ENCODE results near the gene SPTAN1. TPM values are rescaled to one million over a fixed set of nuclear protein-coding genes. Genes with fewer than 3 reads are reported as not detected.

Gene SPTAN1
- total RNA-seq, 1 experiment from 2014 or later: 408 TPM

- H3K27ac Mint-ChIP-seq (ENCODE audit: unreplicated experiment): peak overlapping the region; percentile 26
- CTCF ChIA-PET: no interaction called here
- peaks cover 9% of the 10 kb centered on the region for H3K36me3 ChIP-seq (ENCODE audit: control insufficient read depth, insufficient read depth, low read length)
Observed at GRCh38 chr9:128633057-128633456, 80.7 kb downstream of the SPTAN1 start.

GRCh38 chr9:128633601-128634000 lies 81.2 kb downstream of the SPTAN1 start:
- H3K9me3 ChIP-seq: no peaks in the 10 kb centered on the region
- DNase-seq: no peak
- no peaks in the 10 kb centered on the region for H3K27me3 ChIP-seq (replicated peaks; ENCODE audit: control insufficient read depth, insufficient read depth, low read length)
- H3K4me3 ChIP-seq (ENCODE audit: low read depth, low read length): no peak overlapping the region
- Mint-ChIP-seq H3K4me3 (ENCODE audit: unreplicated experiment) (no peak overlapping the region), H3K36me3 (ENCODE audit: insufficient read depth, unreplicated experiment) (peaks cover 93% of the 10 kb centered on the region), H3K4me1 (ENCODE audit: low read depth, unreplicated experiment) (peaks cover 12% of the 10 kb centered on the region), H3K9me3 (ENCODE audit: unreplicated experiment) (no peaks in the 10 kb centered on the region), H3K27ac (ENCODE audit: unreplicated experiment) (peak overlapping the region; percentile 95), H3K27me3 (ENCODE audit: insufficient read depth, unreplicated experiment) (no peaks in the 10 kb centered on the region)
- POLR2A ChIA-PET: no interaction called here
- H3K4me1 ChIP-seq: peaks cover 26% of the 10 kb centered on the region
- TF ChIP-seq CTCF (IDR thresholded peaks at IDR 0.05; ENCODE audit: insufficient read depth in 1 of 2, low read depth in 1 of 2, low read length in 1 of 2, severe bottlenecking in 1 of 2, unreplicated experiment in 1 of 2): no peak
- CTCF ChIA-PET: no interaction called here
- peaks cover 9% of the 10 kb centered on the region for H3K36me3 ChIP-seq (ENCODE audit: control insufficient read depth, insufficient read depth, low read length)
- TSS peak; percentile 49 for BruUV-seq (replicated peaks)
- intact Hi-C loops (cut with micrococcal nuclease; ENCODE audit: unreplicated experiment): no loop called here

More at GRCh38 chr9:128633057-128633456, 80.7 kb downstream of the SPTAN1 start:
- Mint-ChIP-seq H3K9me3 (ENCODE audit: unreplicated experiment) (no peaks in the 10 kb centered on the region), H3K27me3 (ENCODE audit: insufficient read depth, unreplicated experiment) (no peaks in the 10 kb centered on the region), H3K4me3 (ENCODE audit: unreplicated experiment) (no peak overlapping the region), H3K4me1 (ENCODE audit: low read depth, unreplicated experiment) (peaks cover 13% of the 10 kb centered on the region), H3K36me3 (ENCODE audit: insufficient read depth, unreplicated experiment) (peaks cover 93% of the 10 kb centered on the region)
- DNase-seq: no peak
- BruUV-seq (replicated peaks): TSS peak; percentile 93
- Histone ChIP-seq H3K27me3 (replicated peaks; ENCODE audit: control insufficient read depth, insufficient read depth, low read length) (no peaks in the 10 kb centered on the region), H3K4me3 (ENCODE audit: low read depth, low read length) (no peak overlapping the region), H3K4me1 (peaks cover 26% of the 10 kb centered on the region), H3K9me3 (no peaks in the 10 kb centered on the region)
- no peak for TF ChIP-seq CTCF (IDR thresholded peaks at IDR 0.05; ENCODE audit: insufficient read depth in 1 of 2, low read depth in 1 of 2, low read length in 1 of 2, severe bottlenecking in 1 of 2, unreplicated experiment in 1 of 2)
- intact Hi-C loops (cut with micrococcal nuclease; ENCODE audit: unreplicated experiment): no loop called here
- POLR2A ChIA-PET: no interaction called here

- peak overlapping the region; percentile 95 for H3K27ac Mint-ChIP-seq (ENCODE audit: unreplicated experiment)
- H3K4me3 Mint-ChIP-seq (ENCODE audit: unreplicated experiment): peak overlapping the region; percentile 76
- Histone ChIP-seq H3K4me3 (ENCODE audit: low read depth, low read length) (no peak overlapping the region), H3K9me3 (no peaks in the 10 kb centered on the region), H3K27me3 (replicated peaks; ENCODE audit: control insufficient read depth, insufficient read depth, low read length) (no peaks in the 10 kb centered on the region), H3K4me1 (peaks cover 26% of the 10 kb centered on the region), H3K36me3 (ENCODE audit: control insufficient read depth, insufficient read depth, low read length) (peaks cover 9% of the 10 kb centered on the region)
- CTCF ChIA-PET: no interaction called here
- POLR2A ChIA-PET: no interaction called here
- BruUV-seq (replicated peaks): no TSS peak
- DNase-seq: no peak
- intact Hi-C loops (cut with micrococcal nuclease; ENCODE audit: unreplicated experiment): loop anchor here (2.0 kb wide), 1 partner anchor 23 kb away; the partner anchor contains the start of gene DYNC2I2
- H3K4me1 Mint-ChIP-seq (ENCODE audit: low read depth, unreplicated experiment): peaks cover 7% of the 10 kb centered on the region
- H3K27me3 Mint-ChIP-seq (ENCODE audit: insufficient read depth, unreplicated experiment): no peaks in the 10 kb centered on the region
- no peak for TF ChIP-seq CTCF (IDR thresholded peaks at IDR 0.05; ENCODE audit: insufficient read depth in 1 of 2, low read depth in 1 of 2, low read length in 1 of 2, severe bottlenecking in 1 of 2, unreplicated experiment in 1 of 2)
- peaks cover 93% of the 10 kb centered on the region for H3K36me3 Mint-ChIP-seq (ENCODE audit: insufficient read depth, unreplicated experiment)
- H3K9me3 Mint-ChIP-seq (ENCODE audit: unreplicated experiment): no peaks in the 10 kb centered on the region
Observed at GRCh38 chr9:128634111-128634510, 81.7 kb downstream of the SPTAN1 start.
